ENCODE results near the gene MTX1.

The MTX1 gene

DNA sequence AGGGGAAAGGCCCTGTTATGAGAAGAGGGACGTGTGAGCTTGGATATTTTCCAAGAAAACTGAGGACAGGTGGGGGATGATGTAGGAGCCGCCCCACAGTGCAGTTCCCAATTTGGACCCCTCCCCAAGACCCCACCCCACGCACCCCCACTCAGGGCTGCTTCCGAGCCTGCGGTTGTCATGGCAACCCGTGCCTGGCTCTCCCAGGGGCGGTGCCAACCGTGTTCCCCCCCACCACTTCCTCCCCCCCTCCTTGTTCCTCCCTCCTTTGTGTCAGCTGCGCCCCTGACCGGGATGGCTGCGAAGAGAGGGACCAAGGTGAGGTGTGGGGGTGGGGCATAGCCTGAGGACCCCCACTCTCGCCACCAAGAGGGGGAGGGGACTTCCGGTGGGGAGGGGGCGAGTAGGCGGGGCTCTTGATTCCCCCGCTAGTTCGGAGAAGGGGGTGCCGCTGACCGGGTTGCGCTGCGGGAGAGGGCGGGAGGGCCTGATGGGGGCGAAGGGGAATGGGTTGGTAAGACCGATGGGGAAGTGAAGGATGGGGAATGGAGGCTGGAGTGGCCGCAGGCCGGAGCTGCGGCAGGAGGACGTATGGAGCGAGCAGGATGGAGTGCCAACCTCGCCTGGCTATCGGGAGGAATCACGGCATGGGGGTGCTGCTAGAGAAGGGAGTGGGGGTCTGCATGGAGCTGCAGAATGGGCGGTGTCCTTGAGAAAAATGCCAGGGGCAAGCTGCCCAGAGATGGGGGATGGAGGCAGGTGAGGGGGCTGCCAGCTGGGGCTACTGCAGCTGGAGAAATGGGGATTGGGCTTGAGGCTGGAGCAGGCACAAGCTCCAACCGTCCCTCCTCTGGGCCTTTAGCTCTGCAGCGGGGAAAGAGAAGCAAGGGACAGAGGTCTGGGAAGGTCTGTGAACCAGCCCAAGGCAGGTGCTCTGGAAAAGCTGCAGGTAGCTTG lies 33.9 kb upstream of the MTX1 start:
- no peak for DNase-seq (ENCODE audit: low read depth)

DNA sequence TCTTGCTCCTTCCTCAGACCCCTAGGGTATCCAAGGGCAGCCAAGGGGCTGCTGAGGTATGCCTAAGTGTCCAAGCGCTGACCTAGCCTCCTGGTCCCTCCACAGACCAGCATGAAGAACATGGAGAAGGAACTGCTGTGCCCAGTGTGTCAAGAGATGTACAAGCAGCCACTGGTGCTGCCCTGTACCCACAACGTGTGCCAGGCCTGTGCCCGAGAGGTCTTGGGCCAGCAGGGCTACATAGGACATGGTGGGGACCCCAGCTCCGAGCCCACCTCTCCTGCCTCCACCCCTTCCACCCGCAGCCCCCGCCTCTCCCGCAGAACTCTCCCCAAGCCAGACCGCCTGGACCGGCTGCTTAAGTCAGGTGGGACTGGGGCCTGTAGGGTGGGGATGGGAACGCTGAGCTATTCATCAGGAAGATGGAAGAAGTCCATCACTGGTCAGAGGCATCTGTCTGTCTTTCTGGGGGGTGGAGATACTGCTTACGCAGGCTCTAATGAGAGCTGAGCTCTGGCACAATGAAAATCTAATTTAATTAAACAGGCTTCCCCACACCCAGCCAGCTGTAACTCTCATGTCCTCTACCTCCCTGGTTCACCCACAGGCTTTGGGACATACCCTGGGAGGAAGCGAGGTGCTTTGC lies 33.1 kb upstream of the MTX1 start:
- no peak for DNase-seq (ENCODE audit: low read depth)

DNA sequence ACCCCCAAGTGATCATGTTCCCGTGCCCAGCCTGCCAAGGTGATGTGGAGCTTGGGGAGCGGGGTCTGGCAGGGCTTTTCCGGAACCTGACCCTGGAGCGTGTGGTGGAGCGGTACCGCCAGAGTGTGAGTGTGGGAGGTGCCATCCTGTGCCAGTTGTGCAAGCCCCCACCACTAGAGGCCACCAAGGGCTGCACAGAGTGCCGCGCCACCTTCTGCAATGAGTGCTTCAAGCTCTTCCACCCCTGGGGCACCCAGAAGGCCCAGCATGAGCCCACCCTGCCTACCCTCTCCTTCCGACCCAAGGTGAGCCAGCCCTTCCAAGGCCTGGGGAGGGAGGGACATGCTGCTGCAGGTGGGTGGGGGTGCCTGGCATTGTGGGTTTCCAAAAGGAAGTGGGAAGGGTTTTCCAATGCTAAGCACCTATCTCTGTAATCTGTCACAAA lies 32.5 kb upstream of the MTX1 start:
- DNase-seq (ENCODE audit: low read depth) = no peak

DNA sequence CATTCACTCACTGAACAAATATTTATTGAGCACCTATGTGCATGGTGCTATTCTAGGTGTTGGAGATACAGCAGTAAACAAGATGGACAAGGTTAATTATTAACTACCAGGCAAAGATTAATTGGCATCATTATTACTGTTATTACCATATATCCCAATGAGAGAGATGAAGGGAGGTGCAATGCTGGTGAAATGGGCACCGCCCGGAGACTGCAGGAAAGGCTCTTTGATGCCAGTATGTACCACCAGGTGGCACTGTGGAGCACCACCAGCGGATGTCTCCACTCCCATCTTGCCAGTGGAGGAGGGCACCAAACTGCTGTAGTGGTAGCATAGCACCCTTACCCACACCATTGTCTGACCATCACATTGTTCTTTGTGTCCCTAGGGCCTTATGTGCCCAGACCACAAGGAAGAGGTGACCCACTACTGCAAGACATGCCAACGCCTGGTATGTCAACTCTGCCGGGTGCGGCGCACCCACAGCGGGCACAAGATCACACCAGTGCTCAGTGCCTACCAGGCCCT lies 31.9 kb upstream of the MTX1 start:
- peak; percentile 75 for DNase-seq (ENCODE audit: low read depth)

DNA sequence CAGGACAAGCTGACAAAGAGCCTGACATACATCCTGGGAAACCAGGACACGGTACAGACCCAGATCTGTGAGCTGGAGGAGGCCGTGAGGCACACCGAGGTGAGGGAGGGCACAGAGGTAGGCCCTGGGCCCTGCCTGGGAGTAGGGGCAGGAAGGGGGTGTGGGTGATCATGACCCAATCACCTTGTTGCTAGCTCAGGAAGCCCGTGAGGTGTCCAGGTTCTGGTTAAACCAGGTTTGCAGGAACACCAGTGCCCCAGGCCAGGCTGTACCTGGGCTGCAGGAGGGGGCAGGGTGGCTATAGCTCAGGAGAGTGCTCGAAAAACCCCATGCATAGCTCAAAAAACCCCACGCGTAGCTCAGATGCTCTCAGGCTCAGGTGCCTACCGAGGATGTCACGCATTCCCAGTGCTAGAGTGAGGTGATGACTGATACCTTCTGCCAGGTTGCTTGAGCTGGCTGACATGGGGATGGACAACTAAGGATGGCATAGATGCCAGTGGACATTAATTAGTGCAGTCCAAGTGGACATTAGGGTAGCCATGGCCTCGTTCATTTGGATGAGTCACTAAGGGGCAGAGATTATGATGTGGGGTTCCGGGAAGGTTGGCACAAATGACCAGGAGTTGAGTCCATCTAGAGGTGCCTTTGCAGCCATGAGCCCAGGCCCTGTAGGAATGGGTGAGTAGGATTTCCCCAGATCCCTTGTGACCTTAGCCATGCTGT lies 31.1 kb upstream of the MTX1 start:
- no peak for DNase-seq (ENCODE audit: low read depth)

DNA sequence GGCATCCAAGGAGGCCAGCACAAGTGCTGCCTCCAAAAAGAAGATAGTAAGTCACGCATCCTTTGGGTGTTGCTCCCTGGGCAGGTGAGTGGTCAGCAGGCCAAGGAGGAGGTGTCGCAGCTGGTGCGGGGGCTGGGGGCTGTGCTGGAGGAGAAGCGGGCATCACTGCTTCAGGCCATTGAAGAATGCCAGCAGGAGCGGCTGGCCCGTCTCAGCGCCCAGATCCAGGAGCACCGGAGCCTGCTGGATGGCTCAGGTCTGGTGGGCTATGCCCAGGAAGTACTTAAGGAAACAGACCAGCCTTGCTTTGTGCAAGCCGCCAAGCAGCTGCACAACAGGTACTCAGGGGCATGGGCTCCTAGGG lies 30.6 kb upstream of the MTX1 start:
- no peak for DNase-seq (ENCODE audit: low read depth)

DNA sequence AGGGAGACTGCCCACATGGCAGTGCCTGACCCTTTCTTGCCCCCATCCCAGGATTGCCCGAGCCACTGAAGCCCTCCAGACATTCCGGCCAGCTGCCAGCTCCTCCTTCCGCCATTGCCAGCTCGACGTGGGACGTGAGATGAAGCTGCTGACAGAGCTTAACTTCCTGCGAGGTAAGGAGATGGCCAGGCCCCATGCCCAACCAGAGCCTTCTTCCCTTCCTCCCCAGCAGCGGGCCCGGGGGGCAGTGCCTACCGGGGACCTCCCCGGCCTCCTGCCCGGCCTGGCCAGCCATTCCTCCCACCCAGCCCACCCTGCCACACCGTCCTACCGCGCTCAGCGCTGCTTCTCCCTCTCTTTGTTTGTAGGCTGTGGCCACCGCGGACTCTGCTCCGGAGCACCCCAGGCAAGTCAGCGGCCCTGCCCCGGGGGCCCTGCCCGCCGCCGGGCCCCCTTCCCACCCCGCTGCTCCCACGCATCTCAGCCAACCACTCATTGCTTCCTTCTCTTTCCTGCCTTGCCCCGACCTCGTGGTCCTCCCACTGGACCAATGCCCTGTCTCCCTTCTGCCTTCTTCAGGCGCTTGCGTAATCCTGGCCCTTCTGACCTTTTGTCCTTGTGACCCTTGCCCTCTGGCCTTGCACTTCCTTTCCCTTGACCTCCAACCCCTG lies 29.9 kb upstream of the MTX1 start:
- no peak for DNase-seq (ENCODE audit: low read depth)

DNA sequence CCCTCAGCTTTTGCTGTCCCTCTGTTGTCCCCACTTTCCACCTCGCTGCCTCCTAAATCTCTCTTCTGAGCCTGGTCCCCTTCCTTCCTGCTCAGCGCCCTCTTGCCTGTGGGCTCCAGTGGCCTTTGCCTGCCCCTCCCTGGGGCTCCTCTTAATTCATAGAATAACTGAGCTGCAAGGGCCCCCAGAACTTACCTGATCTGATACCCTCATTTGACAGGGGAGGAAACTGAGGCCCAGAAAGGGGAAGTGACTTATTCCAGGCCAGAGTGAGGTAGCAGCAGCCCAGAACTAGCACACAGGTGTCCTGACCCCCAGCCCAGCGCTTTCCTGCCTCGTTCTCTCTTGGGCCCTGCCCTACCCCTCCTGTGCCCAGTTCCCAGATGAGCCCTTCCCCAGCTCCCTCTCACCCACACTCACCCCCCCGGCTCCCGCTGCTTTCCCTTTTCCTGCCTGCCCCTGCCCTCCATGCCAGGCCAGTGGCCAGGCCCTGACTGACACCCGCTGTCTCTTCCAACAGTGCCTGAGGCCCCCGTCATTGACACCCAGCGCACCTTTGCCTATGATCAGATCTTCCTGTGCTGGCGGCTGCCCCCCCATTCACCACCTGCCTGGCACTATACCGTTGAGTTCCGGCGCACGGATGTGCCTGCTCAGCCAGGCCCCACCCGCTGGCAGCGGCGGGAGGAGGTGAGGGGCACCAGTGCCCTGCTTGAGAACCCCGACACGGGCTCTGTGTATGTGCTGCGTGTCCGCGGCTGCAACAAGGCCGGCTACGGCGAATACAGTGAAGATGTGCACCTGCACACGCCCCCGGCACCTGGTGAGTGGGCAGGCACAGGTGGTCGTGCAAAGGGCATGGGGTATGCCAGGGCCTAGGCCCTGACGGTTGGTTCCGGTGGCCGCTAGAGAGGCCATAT lies 29.1 kb upstream of the MTX1 start:
- DNase-seq (ENCODE audit: low read depth) = no peak

DNA sequence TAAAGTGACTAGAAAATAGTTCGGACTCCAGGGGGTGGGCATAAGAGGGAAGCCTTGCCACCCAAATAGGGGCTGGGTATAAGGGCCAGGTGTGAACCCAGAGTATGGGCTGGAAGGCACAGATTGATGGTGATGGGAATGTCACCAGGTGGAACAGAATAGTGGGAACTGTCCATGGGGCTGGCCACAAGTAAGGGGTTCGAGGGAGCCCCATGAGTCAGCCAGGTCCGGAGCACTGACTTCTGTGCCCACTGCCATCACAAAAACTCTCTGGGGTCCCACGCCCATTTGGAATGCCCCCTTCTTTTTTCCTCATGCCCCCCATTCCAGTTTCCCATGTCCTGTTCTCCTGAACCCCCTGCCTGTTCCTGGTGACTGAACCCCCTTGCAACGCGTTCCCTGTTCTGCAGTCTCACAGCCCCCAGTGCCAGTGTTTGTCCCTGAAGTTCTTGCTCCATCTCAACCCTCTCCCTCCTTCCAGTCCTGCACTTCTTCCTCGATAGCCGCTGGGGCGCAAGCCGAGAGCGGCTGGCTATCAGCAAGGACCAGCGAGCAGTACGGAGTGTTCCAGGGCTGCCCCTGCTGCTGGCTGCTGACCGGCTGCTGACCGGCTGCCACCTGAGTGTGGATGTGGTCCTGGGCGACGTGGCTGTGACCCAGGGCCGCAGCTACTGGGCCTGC lies 27.0 kb upstream of the MTX1 start:
- DNase-seq (ENCODE audit: low read depth) = no peak

DNA sequence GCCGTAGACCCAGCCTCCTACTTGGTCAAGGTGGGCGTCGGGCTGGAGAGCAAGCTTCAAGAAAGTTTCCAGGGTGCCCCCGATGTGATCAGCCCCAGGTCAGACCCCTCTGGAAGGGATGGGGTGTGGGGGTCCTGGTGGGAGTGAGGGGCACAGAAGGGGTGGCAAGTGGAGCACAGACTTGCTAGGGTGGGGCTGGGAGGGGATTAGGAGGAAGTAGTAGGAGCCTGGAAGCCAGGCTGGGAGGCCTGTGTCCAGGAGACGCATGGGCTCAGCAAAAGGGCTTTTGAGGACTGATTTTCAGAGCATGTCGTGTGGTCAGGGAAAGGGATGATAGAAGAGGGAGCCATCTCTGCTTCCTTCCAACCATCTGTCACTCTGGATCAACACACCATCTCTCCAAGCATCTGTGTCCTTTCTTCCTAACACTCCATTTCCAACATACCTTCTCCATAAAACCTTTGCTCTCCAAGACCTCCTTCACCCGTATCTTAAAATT lies 26.4 kb upstream of the MTX1 start:
- DNase-seq (ENCODE audit: low read depth) = no peak

DNA sequence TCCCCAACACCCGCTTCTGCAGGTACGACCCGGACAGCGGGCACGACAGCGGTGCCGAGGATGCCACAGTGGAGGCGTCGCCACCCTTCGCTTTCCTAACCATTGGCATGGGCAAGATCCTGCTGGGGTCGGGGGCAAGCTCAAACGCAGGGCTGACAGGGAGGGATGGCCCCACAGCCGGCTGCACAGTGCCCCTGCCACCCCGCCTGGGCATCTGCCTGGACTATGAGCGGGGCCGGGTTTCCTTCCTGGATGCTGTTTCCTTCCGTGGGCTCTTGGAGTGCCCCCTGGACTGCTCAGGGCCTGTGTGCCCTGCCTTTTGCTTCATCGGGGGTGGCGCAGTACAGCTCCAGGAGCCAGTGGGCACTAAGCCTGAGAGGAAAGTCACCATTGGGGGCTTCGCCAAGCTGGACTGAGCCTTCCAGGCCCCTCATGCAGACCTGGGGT lies 24.7 kb upstream of the MTX1 start:
- DNase-seq (ENCODE audit: low read depth) = no peak

DNA sequence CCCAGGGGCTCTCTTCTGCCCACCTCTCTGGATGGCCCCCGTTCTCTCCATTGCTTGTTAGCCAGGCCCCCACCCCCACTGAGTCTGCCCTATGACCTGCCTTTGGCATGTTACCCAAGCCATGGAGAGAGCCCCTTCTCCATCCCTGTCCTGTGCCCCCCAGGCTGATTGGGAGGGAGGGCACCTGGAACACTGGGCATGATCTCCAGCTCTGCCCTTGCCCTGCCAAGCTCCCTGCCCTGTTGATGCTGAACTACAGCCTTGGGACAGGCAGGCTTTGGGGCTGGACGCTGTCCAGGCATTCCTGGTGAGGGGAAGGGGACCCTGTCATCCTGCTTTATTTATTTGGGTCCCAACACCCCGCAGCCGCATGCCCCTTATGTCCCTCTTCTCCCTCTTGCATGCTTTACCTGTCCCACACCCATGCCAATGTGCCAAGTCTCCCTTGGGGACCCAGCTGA lies 24.1 kb upstream of the MTX1 start:
- DNase-seq (ENCODE audit: low read depth) = no peak

DNA sequence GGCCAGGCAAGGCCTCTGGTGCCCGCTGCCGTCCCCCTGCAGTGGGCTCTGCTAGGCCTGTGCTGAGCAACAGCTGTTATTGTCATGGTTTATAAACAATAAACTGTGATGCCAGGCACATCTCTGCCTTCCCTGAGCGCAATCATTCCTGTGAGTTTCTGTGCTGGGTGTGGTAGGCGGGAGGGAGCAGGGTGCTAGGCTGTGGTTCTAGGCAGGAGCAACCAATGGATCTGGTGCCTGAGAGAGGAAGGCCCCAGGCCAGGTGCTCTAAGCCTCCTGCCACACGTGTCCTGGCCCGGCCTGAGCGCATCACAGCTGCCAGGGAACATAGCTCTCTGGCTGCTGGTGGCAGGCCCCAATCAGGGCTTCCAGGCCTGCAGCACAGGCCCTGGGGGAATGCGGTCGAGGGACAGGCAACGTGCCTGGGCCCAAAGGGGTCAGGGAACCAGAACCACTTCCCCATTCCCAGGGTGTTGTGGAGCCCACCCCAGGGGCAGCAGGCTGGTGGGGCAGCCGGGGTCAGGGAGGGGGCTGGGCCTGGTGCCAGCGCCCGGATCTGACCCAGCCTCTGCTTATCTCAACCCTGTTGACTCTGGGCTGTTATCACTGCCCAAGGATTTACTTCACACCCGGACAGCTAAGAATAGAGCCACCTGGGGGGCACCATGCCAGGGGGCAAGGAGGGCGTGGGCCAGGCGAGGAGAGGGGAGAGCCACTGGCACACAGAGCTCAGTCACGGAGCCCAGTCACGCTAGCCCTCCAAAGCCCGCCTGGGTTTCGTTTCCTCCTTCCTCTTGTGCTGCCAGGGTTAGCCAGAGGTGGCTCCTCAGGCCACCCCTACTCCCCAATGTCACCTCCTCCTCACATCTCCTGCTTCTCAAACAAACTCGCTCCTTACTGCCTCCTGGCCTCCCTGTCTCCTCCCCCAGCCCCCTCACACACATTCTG lies 23.4 kb upstream of the MTX1 start:
- no peak for DNase-seq (ENCODE audit: low read depth)

DNA sequence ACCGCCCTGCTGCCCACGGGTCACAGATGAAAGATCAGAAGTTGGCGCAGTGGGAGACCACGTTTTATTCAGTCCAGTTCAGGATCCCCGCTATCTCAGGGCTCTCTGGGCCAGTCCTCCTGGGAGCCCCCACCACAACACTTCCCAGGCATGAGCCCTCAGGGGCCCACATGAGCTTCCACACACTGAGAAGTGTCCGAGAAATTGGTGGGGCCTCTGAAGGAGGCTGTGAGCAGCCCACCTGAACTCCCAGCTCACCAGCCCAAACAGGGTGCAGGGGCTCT lies 22.8 kb upstream of the MTX1 start:
- no peak for DNase-seq (ENCODE audit: low read depth)

DNA sequence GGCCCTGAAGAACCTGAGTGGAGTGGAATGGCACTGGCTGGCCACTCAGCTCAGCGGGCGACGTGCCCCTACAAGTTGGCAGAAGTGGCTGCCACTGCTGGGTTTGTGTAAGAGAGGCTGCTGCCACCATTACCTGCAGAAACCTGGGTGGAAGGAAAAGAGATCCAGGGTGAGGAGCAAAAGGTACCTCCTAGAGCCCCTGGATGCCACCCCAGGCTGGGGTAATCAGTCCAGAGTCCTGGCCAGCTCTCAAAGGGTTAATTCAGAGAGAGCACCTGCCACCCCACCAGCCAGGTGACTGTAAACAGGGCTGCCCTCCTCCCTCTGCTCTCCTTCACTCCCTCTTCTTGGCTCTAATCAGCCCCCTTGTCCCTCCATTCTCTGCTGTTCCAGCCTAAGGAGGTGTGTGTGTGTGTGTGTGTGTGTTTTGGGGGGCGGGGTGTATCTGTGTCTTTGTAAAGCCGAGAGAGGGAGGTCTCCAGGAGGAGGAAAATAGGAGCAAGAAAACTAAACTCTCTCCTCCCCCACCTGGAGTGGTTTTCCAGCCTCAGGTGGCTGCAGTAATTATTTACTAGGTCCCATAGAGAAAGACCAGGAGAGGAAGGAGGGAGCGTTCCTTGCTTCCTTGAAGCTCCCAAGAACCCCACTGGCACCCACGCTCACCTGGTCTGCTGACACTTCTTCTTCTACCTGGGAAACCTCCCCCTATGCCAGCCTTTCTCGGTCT lies 22.3 kb upstream of the MTX1 start:
- no peak for DNase-seq (ENCODE audit: low read depth)

DNA sequence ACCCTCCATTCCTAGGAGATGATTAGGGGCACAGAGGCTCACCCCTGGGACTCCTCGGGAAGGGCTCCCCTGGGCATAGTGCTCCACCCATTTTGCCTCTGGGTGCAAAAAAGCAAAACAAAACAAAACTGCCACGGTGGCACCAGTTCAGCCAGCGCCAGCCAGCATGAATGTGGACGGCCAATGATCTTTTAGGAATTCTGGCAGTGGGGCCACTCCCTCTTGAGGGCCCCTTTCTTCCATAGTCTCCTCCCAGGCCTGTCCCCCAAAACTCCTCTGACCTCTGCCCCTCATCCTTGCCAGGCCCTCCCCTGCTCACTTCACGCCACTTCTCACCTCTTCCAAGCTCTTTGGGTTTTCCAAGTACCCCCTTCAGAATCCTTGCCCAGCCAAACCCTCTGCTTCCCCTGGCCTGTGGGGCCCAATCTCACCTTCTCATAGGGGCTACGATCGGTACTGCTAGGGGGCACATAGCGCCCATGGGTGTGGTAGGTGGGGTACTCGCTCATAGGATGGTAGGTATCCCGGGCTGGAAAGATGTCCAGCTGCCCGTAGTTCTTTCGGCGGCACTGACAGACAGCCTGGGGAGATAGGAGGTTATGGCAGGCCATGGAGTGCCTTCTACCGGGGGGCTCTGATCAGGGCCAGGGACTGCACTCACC lies 21.6 kb upstream of the MTX1 start:
- no peak for DNase-seq (ENCODE audit: low read depth)

DNA sequence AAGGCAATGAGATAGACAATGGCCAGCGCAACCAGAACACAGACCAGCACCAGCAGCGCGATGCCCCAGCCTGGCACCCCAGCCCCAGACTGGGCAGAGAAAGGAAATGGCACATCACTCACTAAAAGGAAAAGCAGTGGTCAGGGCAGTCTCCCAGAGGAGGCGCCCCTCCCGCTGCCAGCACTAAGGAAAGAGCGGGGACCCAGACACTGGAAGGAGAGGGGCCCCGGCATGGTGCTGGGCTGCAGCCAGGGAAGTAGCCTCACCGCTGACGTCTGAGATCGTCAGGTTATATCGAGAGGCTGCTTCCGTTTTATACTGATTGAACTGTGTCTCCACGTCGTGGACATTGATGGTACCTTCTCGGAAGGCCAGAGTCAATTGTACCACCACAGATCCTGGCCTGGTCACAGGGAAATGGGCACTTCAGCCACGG lies 21.0 kb upstream of the MTX1 start:
- DNase-seq (ENCODE audit: low read depth) = no peak

DNA sequence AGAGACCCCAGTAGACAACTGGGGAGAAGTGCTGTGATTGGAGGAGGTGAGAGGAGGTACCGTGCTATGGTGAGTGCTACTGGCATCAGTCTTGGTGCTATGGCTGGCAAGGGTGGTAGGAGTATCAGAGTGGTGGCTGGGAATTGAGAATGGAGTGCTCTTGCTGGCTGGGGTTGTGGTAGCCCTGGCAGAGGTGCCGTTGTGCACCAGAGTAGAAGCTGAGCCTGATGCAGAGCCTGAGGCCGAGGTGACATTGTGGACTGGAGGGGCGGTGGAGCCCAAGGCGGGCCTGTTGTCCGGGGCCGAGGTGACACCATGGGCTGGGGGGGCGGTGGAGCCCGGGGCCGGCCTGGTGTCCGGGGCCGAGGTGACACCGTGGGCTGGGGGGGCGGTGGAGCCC lies 20.2 kb upstream of the MTX1 start:
- DNase-seq (ENCODE audit: low read depth) = no peak

Measured in stimulated activated CD8-positive, alpha-beta memory T cell treated with anti-CD3 and anti-CD28 coated beads, Interleukin-4, amount 100 ng/mL, for 24 hours (primary cell).